Measurements from ENCODE around the gene MAPK12. TPM values are rescaled to one million over a fixed set of nuclear protein-coding genes. Genes with fewer than 3 reads are reported as not detected.

MAPK12 gene
- total RNA-seq, 2 experiments from 2014 or later: 1.2 to 1.3 TPM

DNA sequence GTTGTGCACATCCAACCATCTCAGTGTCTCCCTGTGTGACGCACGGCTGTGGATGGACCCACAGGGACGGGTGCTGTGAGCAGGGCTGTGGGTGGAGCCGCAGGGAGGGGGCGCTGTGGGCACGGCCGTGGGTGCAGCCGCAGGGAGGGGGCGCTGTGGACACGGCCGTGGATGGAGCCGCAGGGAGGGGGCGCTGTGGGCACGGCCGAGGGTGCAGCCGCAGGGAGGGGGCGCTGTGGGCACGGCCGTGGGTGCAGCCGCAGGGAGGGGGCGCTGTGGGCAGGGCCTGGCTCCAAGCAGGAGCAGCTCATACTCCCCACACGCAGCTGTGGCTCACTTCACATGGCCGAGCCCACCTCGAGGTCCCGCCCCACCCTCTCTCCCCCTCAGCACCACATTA lies 14.7 kb upstream of the MAPK12 start:
- POLR2A ChIA-PET: no interaction called here
- DNase-seq (peak in 7 of 14 experiments; percentile 11 to 84 (median 58)), ATAC-seq (ENCODE audit: poor library complexity) (peak; percentile 73)
- H3K4me1 ChIP-seq (ENCODE audit: insufficient read depth, low read length): peaks cover 15% of the 10 kb centered on the region
- intact Hi-C loops (cut with DNase I, micrococcal nuclease): loop anchor here (5.0 to 10.0 kb wide), 2 partner anchors 51 to 339 kb away; partner anchors contain the start of gene DENND6B (in 1 of the 2)
- Mint-ChIP-seq H3K4me1 (ENCODE audit: low read depth) (peaks cover 7% of the 10 kb centered on the region), H3K36me3 (ENCODE audit: low read depth) (no peaks in the 10 kb centered on the region), H3K27me3 (no peaks in the 10 kb centered on the region), H3K9me3 (no peaks in the 10 kb centered on the region), H3K27ac (no peak overlapping the region), H3K4me3 (no peak overlapping the region)
- no peak overlapping the region for H3K4me3 ChIP-seq (ENCODE audit: low read length)
- TF ChIP-seq, protein P1, sequence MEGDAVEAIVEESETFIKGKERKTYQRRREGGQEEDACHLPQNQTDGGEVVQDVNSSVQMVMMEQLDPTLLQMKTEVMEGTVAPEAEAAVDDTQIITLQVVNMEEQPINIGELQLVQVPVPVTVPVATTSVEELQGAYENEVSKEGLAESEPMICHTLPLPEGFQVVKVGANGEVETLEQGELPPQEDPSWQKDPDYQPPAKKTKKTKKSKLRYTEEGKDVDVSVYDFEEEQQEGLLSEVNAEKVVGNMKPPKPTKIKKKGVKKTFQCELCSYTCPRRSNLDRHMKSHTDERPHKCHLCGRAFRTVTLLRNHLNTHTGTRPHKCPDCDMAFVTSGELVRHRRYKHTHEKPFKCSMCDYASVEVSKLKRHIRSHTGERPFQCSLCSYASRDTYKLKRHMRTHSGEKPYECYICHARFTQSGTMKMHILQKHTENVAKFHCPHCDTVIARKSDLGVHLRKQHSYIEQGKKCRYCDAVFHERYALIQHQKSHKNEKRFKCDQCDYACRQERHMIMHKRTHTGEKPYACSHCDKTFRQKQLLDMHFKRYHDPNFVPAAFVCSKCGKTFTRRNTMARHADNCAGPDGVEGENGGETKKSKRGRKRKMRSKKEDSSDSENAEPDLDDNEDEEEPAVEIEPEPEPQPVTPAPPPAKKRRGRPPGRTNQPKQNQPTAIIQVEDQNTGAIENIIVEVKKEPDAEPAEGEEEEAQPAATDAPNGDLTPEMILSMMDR (IDR thresholded peaks at IDR 0.05): no peak
- H3K27ac ChIP-seq (ENCODE audit: low read depth in 1 of 2, low read length in 2 of 2): no peak overlapping the region
- CTCF ChIA-PET: interaction anchor here (0.6 to 2.1 kb wide), 18 partner anchors 18 to 344 kb away, joined by 3 to 14 read pairs (median 3); partner anchors contain the start of genes DENND6B, PPP6R2, SCO2 and TUBGCP6
- H3K36me3 ChIP-seq (ENCODE audit: insufficient read depth, low read length): no peaks in the 10 kb centered on the region
- peaks cover 0 to 15% of the 10 kb centered on the region in 2 experiments for H3K9me3 ChIP-seq (ENCODE audit: control insufficient read depth in 1 of 2, insufficient read depth in 1 of 2, low read length in 2 of 2)
- no peaks in the 10 kb centered on the region for H3K27me3 ChIP-seq (ENCODE audit: control insufficient read depth in 1 of 2, insufficient read depth in 2 of 2, low read length in 2 of 2)

DNA sequence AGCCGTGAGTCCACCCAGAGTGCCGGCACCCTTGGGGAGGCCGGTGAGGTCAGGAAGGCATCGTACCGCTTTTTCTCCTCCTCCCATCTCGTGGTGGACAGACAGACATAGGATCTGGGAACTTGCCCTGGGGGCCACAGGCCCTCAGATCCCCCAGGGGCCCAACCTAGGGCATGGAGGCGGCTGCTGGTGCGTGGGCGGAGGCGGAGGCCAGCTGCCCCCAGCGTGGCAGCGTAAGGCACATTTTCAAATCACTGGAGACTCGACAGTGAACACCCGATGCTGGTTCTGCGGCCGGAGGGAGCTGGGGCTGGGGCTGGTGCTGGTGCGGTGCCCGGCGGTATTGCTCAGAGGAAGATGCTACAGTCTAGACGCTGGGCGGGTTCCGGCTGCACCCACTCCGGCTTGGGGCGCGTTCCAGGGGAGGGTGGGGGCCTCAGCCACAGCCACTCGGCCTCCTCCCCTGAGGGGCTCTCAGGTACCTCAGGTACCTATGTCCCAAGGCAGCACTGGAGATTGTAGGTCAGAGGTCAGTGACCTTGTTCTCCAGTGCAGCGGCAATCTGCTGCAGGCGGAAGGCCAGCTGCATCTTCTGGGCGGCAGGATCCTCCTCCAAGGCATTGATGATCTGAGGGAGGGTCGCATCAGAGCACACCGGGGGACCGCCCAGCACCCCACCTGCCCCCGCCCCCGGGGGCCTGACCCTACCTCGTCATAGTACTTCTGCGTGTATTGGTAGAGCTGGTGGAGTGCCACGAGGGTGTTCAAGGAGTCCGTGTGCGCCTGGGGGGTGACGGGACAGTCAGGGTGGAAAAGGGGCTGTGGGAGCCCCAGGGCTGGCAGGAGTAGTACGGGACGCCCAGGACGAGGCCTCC lies 13.9 kb upstream of the MAPK12 start:
- Histone ChIP-seq H3K27me3 (ENCODE audit: control insufficient read depth in 1 of 2, insufficient read depth in 2 of 2, low read length in 2 of 2) (no peaks in the 10 kb centered on the region), H3K36me3 (ENCODE audit: insufficient read depth, low read length) (no peaks in the 10 kb centered on the region), H3K4me1 (ENCODE audit: insufficient read depth, low read length) (peaks cover 23% of the 10 kb centered on the region), H3K9me3 (ENCODE audit: control insufficient read depth in 1 of 2, insufficient read depth in 1 of 2, low read length in 2 of 2) (peaks cover 0 to 15% of the 10 kb centered on the region in 2 experiments), H3K4me3 (ENCODE audit: low read length) (no peak overlapping the region), H3K27ac (ENCODE audit: low read depth in 1 of 2, low read length in 2 of 2) (no peak overlapping the region)
- TF ChIP-seq, protein P1 (IDR thresholded peaks at IDR 0.05): no peak
- no peak for DNase-seq
- POLR2A ChIA-PET: no interaction called here
- Mint-ChIP-seq H3K27me3 (no peaks in the 10 kb centered on the region), H3K36me3 (ENCODE audit: low read depth) (no peaks in the 10 kb centered on the region), H3K27ac (no peak overlapping the region), H3K9me3 (no peaks in the 10 kb centered on the region), H3K4me1 (ENCODE audit: low read depth) (peaks cover 14% of the 10 kb centered on the region), H3K4me3 (no peak overlapping the region)
- intact Hi-C loops (cut with DNase I, micrococcal nuclease): loop anchor here (5.0 to 10.0 kb wide), 2 partner anchors 52 to 339 kb away; partner anchors contain the start of gene DENND6B (in 1 of the 2)
- ATAC-seq (ENCODE audit: poor library complexity): no peak
- CTCF ChIA-PET: interaction anchor here (1.1 to 2.1 kb wide), 5 partner anchors 19 to 250 kb away, joined by 4 to 14 read pairs (median 7); partner anchors contain the start of genes DENND6B and SCO2

DNA sequence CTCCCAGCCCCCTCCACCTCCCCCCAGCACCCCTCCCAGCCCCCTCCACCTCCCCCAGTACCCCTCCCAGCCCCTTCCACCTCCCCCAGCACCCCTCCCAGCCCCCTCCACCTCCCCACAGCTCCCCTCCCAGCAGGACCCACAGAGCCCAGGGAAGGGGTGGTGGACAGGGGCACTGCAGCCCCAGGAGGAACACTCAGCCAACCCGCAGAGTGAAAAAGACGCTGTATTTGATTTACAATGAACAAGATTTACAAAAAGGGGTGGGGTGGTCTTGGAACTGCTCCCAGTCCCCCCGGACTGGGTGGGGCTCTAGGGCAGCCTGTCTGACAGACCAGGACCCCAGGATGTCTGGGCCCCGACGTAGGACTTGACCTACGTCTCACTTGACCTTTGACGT lies 13.3 kb upstream of the MAPK12 start:
- Histone ChIP-seq H3K4me1 (ENCODE audit: insufficient read depth, low read length) (peaks cover 25% of the 10 kb centered on the region), H3K27me3 (ENCODE audit: control insufficient read depth in 1 of 2, insufficient read depth in 2 of 2, low read length in 2 of 2) (no peaks in the 10 kb centered on the region), H3K4me3 (ENCODE audit: low read length) (no peak overlapping the region), H3K27ac (ENCODE audit: low read depth in 1 of 2, low read length in 2 of 2) (no peak overlapping the region), H3K36me3 (ENCODE audit: insufficient read depth, low read length) (no peaks in the 10 kb centered on the region), H3K9me3 (ENCODE audit: control insufficient read depth in 1 of 2, insufficient read depth in 1 of 2, low read length in 2 of 2) (peaks cover 0 to 15% of the 10 kb centered on the region in 2 experiments)
- Mint-ChIP-seq H3K4me3 (no peak overlapping the region), H3K27me3 (no peaks in the 10 kb centered on the region), H3K27ac (no peak overlapping the region), H3K36me3 (ENCODE audit: low read depth) (no peaks in the 10 kb centered on the region), H3K4me1 (ENCODE audit: low read depth) (peaks cover 14% of the 10 kb centered on the region), H3K9me3 (no peaks in the 10 kb centered on the region)
- CTCF ChIA-PET: interaction anchor here (1.0 kb wide), 1 partner anchor 346 kb away, joined by 3 read pairs; no protein-coding TSS in a partner anchor
- ATAC-seq (ENCODE audit: poor library complexity): no peak
- POLR2A ChIA-PET: no interaction called here
- DNase-seq: no peak
- TF ChIP-seq, protein P1 (IDR thresholded peaks at IDR 0.05): no peak
- intact Hi-C loops (cut with DNase I, micrococcal nuclease): loop anchor here (1.0 to 10.0 kb wide), 4 partner anchors 53 to 340 kb away; partner anchors contain the start of gene DENND6B (in 2 of the 2)
